DMS153 (cell line): ENCODE measurements around the gene MGAT4C.

Experiments
- DNase-seq: peaks from one replicate; lab custom pipeline; 2025; lab: John Stamatoyannopoulos, UW

The MGAT4C gene

DNA sequence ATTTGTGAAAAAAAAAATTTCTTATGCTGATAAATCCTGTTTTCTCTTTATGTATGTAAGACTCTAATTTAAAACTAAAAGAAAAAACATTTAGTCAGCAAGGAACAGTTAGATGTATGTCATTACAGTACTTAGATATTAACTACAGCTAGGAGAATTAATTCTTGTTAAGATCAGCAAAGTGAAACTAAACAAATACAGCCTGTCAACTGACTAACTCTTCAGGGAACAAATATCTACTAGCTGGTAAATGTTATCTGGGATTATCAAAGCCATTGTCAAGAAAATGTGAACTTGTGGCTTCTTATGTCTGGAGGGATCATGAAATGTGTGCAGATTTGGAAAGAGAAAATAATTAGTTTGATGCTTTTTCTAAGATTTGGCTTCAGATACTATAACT is 27.5 kb downstream of the MGAT4C start:
- DNase-seq: no peak

DNA sequence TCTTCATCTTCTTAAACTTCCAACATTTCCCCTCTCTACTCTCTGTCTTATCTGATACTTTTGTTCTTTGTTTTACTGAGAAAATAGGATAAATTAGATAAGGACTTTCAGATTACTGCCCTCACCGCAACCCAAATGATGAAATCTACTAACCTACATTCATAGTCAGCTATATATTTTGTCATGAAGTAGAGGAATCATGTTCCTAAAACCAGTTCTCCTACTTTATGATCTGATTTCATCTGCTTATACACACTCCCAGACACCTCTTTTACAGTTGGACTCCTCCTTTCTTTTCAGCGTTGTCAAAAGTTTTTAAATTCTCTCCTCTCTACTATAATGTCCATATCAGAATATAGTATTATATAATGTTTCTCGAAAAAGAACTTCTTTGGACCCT is 29.7 kb downstream of the MGAT4C start:
- no peak for DNase-seq

- DNase-seq: no peak
Measured at GRCh38 chr12:86216591-86216990, 39.6 kb downstream of the MGAT4C start.

DNA sequence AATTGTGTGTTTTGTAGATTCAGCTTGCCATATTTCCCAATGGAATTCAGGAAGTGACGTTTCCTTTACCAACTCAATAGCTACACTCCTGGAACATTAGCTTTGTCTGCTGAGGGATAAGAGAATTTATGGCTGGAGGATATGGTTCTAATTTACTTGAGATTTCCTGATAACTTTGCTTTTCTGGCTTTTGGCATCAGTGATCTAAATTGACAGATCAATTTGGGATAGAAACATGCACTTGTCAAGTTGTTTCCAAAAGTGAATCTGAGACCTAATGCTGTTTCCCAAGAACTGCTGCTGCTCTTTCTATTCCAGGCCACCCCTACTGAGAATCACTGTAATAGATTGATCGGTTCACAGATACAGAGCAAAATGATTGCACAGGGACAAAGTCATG is 43.2 kb downstream of the MGAT4C start:
- no peak for DNase-seq

GRCh38 chr12:86198696-86199444 is 57.3 kb downstream of the MGAT4C start:
- no peak for DNase-seq

DNA sequence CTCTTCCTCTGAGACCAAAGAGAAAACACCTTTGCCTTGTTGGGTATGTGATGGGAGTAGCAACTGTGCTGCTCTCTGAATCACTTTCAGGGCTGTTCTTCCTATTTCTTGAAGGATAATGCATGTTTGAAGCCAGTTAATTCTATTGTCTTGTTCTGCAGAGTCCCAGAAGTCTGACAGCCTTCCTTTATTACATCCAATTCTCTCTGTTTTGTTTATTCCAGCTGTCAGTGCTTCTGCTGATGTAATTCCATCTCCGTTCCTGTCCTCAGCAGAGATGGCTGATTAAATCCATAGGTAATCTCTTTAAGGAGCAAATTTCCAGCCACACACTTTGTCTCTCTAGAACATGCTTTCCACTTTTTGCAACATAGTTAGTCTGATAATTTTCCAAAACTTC is 59.7 kb downstream of the MGAT4C start:
- no peak for DNase-seq

GRCh38 chr12:86194721-86195120 is 61.5 kb downstream of the MGAT4C start:
- DNase-seq: no peak

DNA sequence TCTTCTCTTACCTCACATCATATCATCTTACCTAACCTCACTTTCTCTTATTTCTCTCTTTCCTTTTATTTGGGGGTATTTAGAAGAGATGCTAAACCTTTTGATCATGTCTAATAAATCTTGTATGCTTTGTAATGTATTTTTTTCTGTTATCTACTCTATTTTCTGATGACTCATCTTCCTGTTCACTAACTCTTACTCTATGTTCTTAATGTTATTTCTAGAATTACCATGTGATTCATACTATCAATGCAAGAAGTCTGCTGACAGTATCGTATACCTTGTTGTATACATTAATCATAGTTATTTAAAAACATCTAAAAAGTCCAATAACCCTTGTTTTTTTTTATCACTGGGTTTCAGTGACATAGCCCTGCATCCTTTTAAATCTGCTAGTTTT is 62.3 kb downstream of the MGAT4C start:
- no peak for DNase-seq

- no peak for DNase-seq
Measured at GRCh38 chr12:86188226-86188625, 68.0 kb downstream of the MGAT4C start.

DNA sequence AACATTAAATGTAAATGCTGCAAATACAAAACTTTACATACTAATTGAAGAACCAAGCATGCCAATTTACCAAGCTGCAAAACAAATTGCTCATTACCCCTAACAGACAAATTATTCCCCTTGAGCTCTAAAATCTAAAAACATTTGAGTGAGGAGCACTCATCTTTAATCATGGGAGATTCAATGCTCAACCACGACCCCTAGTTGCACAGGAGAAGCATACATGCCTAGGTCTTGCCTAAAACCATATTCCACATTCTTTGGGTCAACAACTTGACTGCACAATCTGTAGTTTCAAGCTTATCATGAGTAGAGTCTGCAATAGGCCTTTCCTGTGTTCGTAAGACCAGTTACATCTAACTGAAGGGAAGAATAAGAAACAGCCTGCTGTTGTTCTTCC is 69.7 kb downstream of the MGAT4C start:
- DNase-seq: no peak

DNA sequence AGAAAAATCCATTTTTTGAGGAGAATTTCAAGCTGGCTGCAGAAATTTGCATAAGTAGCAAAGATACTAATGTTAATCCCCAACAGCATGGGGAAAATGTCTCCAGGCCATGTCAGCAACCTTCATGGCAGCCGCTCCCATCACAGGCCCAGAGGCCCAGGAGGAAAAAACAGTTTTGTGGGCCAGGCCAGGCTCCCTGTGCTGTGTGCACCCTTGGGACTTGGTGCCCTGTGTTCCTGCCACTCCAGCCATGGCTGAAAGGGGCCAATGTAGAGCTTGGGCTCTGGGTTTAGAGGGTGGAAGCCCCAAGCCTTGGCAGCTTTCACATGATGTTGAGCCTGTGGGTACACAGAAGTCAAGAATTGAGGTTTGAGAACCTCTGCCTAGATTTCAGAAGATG is 76.3 kb downstream of the MGAT4C start:
- no peak for DNase-seq

DNA sequence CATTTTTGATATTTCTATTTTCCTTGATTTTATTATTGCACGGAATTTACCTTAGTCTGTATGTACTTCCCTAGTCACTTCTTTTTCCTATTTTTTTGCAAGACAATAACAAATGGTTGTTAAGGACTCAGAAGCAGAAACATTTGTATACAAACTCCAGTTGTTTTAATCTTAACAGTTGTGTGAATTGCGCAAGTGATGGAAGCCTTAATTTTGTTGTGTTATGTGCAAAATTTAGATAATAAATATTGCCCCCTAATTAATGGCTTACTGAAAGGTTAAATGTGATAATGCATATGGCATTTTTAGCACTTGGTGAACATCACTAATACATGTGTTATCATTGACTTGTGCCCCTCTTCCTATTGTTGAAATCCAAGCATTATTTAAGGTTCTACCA is 82.0 kb downstream of the MGAT4C start:
- no peak for DNase-seq

- DNase-seq: no peak
Measured at GRCh38 chr12:86172913-86173443, 83.2 kb downstream of the MGAT4C start.

GRCh38 chr12:86170051-86170450 is 86.1 kb downstream of the MGAT4C start:
- no peak for DNase-seq

- DNase-seq: no peak
Measured at GRCh38 chr12:86158956-86159355, 97.2 kb downstream of the MGAT4C start.

- DNase-seq: no peak
Measured at GRCh38 chr12:86154620-86155019, 101.6 kb downstream of the MGAT4C start.

- no peak for DNase-seq
Measured at GRCh38 chr12:86148612-86149011, 107.6 kb downstream of the MGAT4C start.

GRCh38 chr12:86148071-86148470 is 108.1 kb downstream of the MGAT4C start:
- no peak for DNase-seq

GRCh38 chr12:86145156-86145555 is 111.0 kb downstream of the MGAT4C start:
- no peak for DNase-seq

DNA sequence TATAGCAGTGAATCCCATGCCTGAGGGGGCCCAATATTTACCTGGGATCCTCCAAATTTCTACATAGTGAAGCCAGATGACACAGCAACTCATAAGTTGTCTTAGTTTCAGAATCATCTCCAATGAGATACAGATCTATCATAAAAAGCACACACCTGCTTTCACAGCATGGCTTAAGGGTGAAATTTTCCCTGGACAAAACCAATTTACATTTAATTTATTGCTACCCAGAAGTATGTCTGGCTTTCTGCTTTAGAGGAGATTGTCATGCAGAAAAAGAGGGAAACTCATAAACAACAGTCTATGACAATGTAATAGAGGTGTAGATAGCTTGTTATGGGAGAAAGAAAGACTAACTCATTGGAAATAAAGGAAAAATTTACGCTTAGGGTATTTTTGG is 113.0 kb downstream of the MGAT4C start:
- no peak for DNase-seq

GRCh38 chr12:86139671-86140070 is 116.5 kb downstream of the MGAT4C start:
- no peak for DNase-seq

- DNase-seq: no peak
Measured at GRCh38 chr12:86138770-86139169, 117.4 kb downstream of the MGAT4C start.

DNA sequence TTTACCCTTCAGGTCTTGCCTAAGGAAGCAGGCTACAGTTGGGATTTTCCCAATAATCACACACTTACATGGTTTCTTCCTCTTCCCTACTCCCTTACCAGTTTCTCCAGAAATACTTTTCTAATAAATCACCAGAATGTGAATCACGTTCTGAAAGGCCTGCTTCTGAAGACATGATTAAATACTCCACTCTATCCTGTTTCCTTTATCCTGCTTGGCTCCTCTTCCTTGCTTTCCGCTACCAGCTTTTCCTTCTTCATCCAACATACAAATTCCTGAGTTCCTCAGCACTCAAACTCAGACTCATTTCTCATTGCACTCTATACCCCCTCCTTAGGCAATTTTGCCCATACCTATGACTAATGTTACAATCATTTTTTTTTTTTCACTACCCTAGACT is 118.3 kb downstream of the MGAT4C start:
- DNase-seq: no peak

GRCh38 chr12:86134561-86134960 is 121.6 kb downstream of the MGAT4C start:
- no peak for DNase-seq
